ENCODE measurements around the gene CDR2.

The CDR2 gene

DNA sequence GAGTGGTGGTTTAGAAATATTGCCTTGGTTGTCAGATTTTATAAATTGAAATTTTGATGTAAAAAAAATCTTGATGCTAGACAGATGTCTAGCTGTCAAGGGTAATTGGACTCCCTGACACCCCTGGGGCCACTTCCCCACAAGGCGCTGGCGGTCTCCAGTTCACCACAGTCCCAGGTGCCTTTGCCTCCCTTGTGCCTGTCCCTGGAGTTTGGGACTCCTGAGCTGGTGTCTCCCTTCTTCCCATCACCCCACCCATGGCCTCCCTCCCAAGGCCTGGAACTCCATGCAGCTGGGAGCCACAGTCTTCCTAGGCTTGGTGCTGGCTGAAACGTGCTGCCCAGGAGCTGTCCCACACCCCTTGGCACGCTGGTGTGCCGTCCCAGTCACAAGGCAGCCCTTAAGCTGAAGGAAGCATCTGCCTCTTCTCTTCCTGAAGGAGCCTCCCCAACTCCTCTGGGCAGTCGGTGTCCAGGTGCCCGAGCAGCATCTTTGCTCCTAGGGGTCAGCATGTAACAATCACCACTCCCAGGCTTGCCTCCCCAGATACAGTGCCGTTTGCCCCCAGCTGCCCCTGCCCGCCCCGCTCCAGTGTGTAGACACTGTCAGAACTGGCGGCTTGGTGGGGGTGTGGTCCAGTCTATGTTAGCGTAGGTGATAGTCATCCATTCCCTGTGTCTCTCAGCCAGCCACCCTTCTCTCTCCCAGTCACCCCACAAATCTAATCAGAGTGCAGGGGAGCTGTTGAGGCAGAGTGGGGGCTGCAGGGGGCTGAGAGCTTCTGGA, 51.1 kb downstream of the CDR2 start:
- no peak for DNase-seq (ENCODE audit: low read depth)
- TF ChIP-seq, protein P1, sequence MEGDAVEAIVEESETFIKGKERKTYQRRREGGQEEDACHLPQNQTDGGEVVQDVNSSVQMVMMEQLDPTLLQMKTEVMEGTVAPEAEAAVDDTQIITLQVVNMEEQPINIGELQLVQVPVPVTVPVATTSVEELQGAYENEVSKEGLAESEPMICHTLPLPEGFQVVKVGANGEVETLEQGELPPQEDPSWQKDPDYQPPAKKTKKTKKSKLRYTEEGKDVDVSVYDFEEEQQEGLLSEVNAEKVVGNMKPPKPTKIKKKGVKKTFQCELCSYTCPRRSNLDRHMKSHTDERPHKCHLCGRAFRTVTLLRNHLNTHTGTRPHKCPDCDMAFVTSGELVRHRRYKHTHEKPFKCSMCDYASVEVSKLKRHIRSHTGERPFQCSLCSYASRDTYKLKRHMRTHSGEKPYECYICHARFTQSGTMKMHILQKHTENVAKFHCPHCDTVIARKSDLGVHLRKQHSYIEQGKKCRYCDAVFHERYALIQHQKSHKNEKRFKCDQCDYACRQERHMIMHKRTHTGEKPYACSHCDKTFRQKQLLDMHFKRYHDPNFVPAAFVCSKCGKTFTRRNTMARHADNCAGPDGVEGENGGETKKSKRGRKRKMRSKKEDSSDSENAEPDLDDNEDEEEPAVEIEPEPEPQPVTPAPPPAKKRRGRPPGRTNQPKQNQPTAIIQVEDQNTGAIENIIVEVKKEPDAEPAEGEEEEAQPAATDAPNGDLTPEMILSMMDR (IDR thresholded peaks at IDR 0.05; ENCODE audit: control insufficient read depth, insufficient read depth, low read depth, low read length, missing control alignments): no peak
- H3K4me3 ChIP-seq (ENCODE audit: control insufficient read depth, low read depth, low read length): no peak overlapping the region

GRCh38 chr16:22322741-22323140, 51.7 kb downstream of the CDR2 start:
- H3K4me3 ChIP-seq (ENCODE audit: control insufficient read depth, low read depth, low read length): no peak overlapping the region
- TF ChIP-seq, protein P1 (IDR thresholded peaks at IDR 0.05; ENCODE audit: control insufficient read depth, insufficient read depth, low read depth, low read length, missing control alignments): no peak
- no peak for DNase-seq (ENCODE audit: low read depth)

GRCh38 chr16:22322021-22322471, 52.4 kb downstream of the CDR2 start:
- no peak overlapping the region for H3K4me3 ChIP-seq (ENCODE audit: control insufficient read depth, low read depth, low read length)
- no peak for DNase-seq (ENCODE audit: low read depth)
- TF ChIP-seq, protein P1 (IDR thresholded peaks at IDR 0.05; ENCODE audit: control insufficient read depth, insufficient read depth, low read depth, low read length, missing control alignments): no peak

- H3K4me3 ChIP-seq (ENCODE audit: control insufficient read depth, low read depth, low read length): no peak overlapping the region
- peak; percentile 32 for DNase-seq (ENCODE audit: low read depth)
- TF ChIP-seq, protein P1 (IDR thresholded peaks at IDR 0.05; ENCODE audit: control insufficient read depth, insufficient read depth, low read depth, low read length, missing control alignments): peak; percentile 86
These were observed 52.9 kb downstream of the CDR2 start for GRCh38 chr16:22321340-22322001.

GRCh38 chr16:22320572-22321339, 53.7 kb downstream of the CDR2 start:
- TF ChIP-seq, protein P1 (IDR thresholded peaks at IDR 0.05; ENCODE audit: control insufficient read depth, insufficient read depth, low read depth, low read length, missing control alignments): no peak
- DNase-seq (ENCODE audit: low read depth): no peak
- no peak overlapping the region for H3K4me3 ChIP-seq (ENCODE audit: control insufficient read depth, low read depth, low read length)

DNA sequence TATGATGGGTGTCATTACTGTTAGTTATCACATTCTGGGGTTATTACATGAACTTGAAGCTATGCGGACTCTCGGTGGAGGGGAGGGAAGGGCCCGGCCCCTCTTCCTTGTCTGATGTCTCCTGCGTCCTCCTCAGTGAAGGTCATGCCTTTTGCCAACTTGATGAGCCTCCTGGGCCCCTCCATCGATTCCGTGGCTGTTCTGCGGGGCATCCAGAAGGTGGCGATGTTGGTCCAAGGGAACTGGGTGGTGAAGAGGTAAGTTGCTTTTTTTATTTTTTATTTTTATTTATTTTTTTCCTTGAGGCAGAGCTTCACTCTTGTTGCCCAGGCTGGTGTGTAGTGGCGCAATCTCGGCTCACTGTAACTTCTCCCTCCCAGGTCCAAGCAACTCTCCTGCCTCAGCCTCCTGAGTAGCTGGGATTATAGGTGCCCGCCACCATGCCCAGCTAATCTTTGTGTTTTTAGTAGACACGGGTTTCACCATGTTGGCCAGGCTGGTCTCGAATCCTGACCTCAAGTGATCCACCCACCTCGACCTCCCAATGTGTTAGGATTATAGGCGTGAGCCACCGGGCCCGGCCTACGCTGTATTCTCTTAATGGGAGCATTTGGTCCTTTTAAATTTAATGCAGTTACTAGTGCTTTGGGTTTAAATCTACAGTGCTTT, 55.6 kb downstream of the CDR2 start:
- no peak for DNase-seq (ENCODE audit: low read depth)
- no peak overlapping the region for H3K4me3 ChIP-seq (ENCODE audit: control insufficient read depth, low read depth, low read length)
- TF ChIP-seq, protein P1 (IDR thresholded peaks at IDR 0.05; ENCODE audit: control insufficient read depth, insufficient read depth, low read depth, low read length, missing control alignments): peak; percentile 65

Measured in AG09309 (cell line).